ENCODE measurements around the gene ELAVL4.

- TF ChIP-seq CTCF (IDR thresholded peaks at IDR 0.05) (no peak), POLR2A (IDR thresholded peaks at IDR 0.05) (no peak)
These were observed 143.0 kb downstream of the ELAVL4 start for GRCh38 chr1:50251702-50252101.
